HG02759 (cell line): ENCODE data around the gene IFIH1.

ENCODE experiments used
- ATAC-seq: cut with Tn5 transposase; IDR thresholded peaks from one replicate; pipeline ENCODE4 v1.9.1; 2021; ENCODE audit warnings: mild to moderate bottlenecking, moderate library complexity; ENCODE audit not compliant: unreplicated experiment

IFIH1 gene

DNA sequence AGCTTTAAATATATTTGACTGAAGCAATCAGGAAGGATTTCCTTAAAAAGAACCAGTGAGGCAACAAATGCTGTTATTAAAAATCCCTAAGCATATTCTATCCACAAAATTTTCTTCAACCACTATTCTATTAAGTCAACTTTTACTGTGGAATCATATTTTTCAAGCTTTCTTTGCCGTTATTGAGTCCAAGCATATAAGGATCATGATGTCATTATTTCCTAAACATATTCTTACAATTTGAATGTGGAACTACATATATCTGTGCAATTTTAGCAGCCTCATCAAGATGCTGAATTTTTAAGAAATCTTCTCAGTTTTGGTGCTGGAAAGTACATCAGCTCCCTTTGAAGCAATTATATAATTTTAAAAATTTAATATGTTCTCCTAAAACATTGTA, 5.6 kb downstream of the IFIH1 start:
- ATAC-seq = no peak

DNA sequence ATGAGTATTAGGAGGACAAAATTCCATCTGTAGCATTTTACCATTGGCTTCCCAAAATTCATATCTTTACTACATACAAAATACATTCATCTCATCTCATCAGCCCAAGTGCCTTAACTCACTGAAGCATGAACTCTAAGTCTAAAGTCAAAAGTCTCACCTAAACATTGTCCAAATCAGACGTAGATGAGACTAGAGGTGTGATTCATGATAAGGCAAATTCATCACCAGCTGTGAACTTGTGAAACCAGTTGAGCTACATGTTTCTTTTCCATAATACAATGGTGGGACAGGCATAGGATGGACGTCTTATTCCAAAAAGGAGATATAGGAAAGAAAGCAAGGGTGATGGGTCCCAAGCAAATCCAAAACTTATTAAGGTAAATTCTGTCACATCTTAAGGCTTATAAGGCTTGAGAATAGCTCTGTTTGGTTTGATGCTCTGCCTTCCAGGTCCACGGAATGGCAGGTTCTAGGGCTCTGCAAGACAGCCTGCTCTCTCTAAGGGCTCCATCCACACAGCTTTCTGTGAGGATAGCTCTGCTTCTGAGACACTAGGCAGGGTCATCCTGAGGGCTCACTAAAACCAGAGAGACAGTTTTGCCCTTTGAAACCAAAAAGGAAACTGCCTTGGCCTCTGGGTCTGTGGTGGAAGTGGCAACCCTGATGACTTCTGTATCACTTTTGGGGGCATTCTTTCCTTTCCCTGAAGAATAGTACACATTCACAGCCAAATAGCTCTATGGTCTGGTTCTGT, 9.6 kb downstream of the IFIH1 start:
- peak; percentile 64 for ATAC-seq

DNA sequence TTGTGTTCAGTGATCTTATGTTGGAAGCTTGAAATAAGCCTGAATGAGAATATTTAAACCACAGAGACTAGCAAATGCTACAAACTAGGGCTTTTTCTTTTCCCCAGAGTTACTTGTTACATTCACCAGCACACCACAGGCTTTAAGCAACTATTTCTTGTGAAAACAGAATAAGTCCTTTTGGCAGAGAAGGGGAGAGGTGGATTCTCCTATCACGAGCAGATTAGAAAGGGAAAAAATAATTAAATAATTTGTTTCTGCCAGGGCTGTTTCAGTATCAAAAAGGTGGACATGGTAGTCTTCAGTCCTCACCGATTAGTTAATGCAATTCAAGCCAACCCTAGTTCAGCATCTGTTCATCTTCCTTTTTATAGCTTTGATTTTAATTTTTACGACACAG, 12.6 kb downstream of the IFIH1 start:
- ATAC-seq = no peak

DNA sequence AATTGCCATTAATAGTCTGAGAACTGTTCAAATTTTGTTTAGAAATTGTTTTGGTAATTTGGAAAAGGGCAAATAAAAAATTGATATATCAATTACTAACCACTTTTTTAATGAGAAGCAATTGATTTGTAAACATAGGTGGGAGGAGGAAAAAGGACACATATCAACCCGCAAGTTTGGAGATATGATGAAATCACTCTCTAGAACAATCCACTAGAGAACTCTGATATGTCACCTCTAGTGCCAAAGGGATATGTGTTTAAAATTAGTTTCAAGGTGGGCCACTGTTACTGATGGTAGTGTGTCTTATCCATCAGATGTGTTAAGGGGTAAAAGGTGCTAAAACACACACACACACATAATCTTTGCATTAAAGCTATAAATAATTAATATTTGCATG, 16.6 kb downstream of the IFIH1 start:
- ATAC-seq = no peak

DNA sequence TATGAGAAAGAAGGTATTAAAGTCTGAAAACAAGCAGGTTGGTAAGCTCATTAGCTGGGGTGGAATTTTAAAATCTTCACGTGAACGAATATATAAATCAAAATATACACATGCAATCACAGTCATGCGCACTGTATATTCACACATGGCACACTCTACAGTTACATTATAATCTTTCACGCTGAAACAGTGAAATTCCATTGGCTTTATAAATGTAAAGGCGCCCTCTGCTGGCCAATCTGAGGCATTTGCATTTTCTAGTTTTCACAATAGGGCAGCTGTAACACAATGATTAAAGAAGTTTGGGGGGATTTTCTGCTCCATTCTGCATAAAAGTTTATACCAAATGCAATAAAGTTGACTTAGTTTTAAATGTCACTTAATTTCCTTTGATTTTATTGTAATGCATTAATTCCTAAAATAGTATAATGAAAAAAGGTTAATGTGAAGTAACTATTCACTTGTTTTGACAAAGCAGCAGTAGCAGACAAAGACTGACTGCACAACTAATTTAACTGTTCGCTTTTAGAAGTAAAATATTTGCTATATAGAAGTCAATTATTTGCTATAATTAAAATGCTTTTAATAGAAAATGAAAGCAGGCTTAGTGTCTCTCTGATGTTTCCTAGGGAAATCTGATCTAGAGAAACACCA, 17.2 kb downstream of the IFIH1 start:
- ATAC-seq = peak; percentile 84

GRCh38 chr2:162300266-162300665, 18.2 kb downstream of the IFIH1 start:
- ATAC-seq = no peak

- no peak for ATAC-seq
Observed at GRCh38 chr2:162298669-162299335, 19.7 kb downstream of the IFIH1 start.

DNA sequence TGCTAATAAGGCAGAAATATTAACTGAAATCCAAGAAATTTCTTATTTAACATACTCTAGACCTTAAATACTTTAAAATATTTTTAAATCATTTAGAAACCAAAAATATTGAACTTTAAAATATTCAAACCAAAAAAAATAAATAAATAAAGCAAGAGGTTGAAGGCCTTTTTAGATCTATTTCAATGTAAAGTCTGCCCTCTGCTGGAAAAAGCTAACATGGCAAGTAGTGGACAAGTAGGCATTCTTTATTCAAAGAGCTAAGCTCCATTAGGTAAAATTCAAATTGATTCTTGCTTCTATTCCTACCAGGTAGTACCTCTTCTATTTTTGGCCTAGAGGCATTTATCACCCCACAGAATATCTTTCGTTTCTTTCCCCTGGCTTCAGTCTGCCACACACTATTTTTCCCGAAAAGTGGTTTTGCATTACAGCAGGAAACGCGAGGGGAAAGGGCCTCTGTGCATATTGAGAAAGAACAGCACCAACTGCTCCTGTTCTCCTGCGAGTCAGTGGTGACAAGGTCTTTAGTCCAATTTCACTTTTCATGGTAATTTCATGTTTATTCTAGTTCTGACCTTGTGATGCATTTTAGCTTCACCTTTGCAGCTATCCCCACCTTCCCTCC, 20.4 kb downstream of the IFIH1 start:
- no peak for ATAC-seq

GRCh38 chr2:162295009-162295408, 23.5 kb downstream of the IFIH1 start:
- no peak for ATAC-seq

- no peak for ATAC-seq
Observed at GRCh38 chr2:162293122-162293786, 25.2 kb downstream of the IFIH1 start.

DNA sequence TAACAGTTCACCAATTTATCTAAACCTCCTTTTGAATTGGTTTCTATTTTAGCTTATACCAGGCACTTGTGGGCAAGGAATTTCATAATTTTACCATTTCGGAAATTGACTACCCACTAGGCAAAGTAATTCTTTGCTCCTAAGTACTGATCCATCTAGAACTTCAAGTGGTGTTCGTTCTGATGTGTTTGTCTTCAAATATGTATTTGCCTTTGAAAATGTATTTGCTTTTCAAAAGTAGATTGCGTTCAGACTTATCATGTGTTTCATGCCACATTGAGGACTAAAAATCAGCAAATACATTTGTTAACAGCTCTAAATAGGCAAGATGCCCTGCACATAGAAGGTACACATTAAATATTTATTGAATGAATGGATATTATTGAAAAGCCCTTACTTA, 26.7 kb downstream of the IFIH1 start:
- ATAC-seq = no peak

- no peak for ATAC-seq
Observed at GRCh38 chr2:162282765-162283425, 35.6 kb downstream of the IFIH1 start.

DNA sequence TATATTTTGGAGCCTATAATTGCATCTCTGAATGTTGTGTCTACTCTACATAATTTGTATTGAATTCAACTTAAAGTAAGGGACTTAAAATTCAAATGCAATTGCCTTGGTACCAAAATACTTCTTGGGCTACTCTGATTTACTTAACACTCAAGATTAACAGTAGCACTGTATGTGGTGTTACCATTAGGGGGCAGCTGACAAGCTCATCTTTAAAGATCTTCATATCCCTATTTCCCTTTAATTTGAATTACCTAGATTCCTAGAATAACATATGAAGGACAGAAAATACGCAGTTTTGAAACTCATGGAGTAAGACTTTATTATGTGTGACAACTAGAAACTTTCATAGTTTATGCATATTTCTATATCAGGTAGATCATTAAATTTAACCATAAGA, 37.8 kb downstream of the IFIH1 start:
- no peak for ATAC-seq

- no peak for ATAC-seq
Observed at GRCh38 chr2:162277381-162277780, 41.1 kb downstream of the IFIH1 start.

DNA sequence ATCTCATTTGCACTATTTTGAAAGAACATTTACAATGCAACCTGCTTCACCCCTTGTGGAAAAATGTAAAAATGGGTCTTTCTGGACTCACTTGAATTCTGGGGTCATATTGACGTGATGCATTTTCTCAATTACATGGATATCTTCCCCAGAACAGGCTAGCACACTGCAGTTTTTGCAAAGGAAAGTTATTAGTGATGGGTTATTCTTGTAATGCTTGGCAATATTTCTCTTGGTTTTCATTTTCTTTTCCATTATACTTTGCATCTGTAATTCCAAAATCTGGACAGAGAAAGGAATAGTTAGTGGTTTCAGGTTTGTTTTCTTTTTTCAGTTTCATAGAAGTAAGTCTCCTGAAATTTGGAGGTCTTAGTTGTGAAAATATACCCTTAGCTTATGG, 50.5 kb downstream of the IFIH1 start:
- no peak for ATAC-seq

GRCh38 chr2:162267496-162267895, 51.0 kb downstream of the IFIH1 start:
- ATAC-seq = no peak

- ATAC-seq = no peak
Observed at GRCh38 chr2:162266460-162266760, 52.1 kb downstream of the IFIH1 start.

GRCh38 chr2:162265666-162266459, 52.6 kb downstream of the IFIH1 start:
- no peak for ATAC-seq

GRCh38 chr2:162261032-162261945, 57.2 kb downstream of the IFIH1 start:
- peak; percentile 54 for ATAC-seq
